PC-3 (cell line): ENCODE results near the gene PPP1R14C. TPM values are rescaled to one million over a fixed set of nuclear protein-coding genes. Genes with fewer than 3 reads are reported as not detected.

Experiments
- ATAC-seq: fragments of 200-7000 bp; cut with Tn5 transposase; 2 replicates; pipeline ENCODE4 v1.9.1; 2020; ENCODE audit warnings: mild to moderate bottlenecking, moderate library complexity
- BruUV-seq: library from RNA; stranded (reverse); fragments of 400-500 nt; replicated peaks from 2 replicates; lab custom pipeline; 2021; lab: Mats Ljungman, UMichigan
- CTCF ChIA-PET: fragments of 300-600 bp; sonication (Branson Sonifier 250); formaldehyde crosslinking; loops from one replicate; lab custom pipeline; 2022; ENCODE audit warnings: antibody characterized with exemption; lab: Charles Lee
- POLR2A ChIA-PET: fragments of 300-600 bp; sonication (Branson Sonifier 250); formaldehyde crosslinking; loops from one replicate; lab custom pipeline; 2022; ENCODE audit warnings: antibody characterized with exemption; ENCODE audit not compliant: unreplicated experiment; lab: Charles Lee
- DNase-seq: peaks from one replicate; pipeline ENCODE4 v3.0.0-alpha.2; 2015
- H2AFZ ChIP-seq: fragments of 300-600 bp; sonication (generic); 2 replicates; pipeline ENCODE4 v1.6.0; 2016; ENCODE audit warnings: antibody characterized with exemption, low read length
- H3F3A ChIP-seq: fragments of 300-600 bp; sonication (generic); one replicate; pipeline ENCODE4 v1.6.0; 2017; ENCODE audit warnings: antibody characterized with exemption, low read length, control low read depth, mild to moderate bottlenecking; ENCODE audit not compliant: unreplicated experiment
- H3K27ac ChIP-seq: fragments of 300-600 bp; sonication (generic); 2 replicates; pipeline ENCODE4 v1.5.1; 2016; ENCODE audit warnings: mild to moderate bottlenecking, low read length
- H3K27me3 ChIP-seq: fragments of 300-600 bp; sonication (generic); 2 replicates; pipeline ENCODE4 v1.6.1; 2016; ENCODE audit warnings: low read length, mixed read lengths
- H3K36me3 ChIP-seq: fragments of 300-600 bp; sonication (generic); 2 replicates; pipeline ENCODE4 v1.6.1; 2016; ENCODE audit warnings: low read depth, mixed run types, low read length, mixed read lengths
- H3K4me1 ChIP-seq: fragments of 300-600 bp; sonication (generic); 2 replicates; pipeline ENCODE4 v1.5.1; 2016; ENCODE audit warnings: low read length; ENCODE audit not compliant: insufficient read depth
- H3K4me2 ChIP-seq: fragments of 300-600 bp; sonication (generic); 2 replicates; pipeline ENCODE4 v1.6.0; 2016; ENCODE audit warnings: low read length
- H3K4me3 ChIP-seq: fragments of 300-600 bp; sonication (generic); 2 replicates; pipeline ENCODE4 v1.5.1; 2016; ENCODE audit warnings: mild to moderate bottlenecking, low read length, mixed read lengths
- H3K79me2 ChIP-seq: fragments of 300-600 bp; sonication (generic); 2 replicates; pipeline ENCODE4 v1.6.1; 2017; ENCODE audit warnings: low read length, mixed read lengths
- H3K9ac ChIP-seq: fragments of 300-600 bp; sonication (generic); 2 replicates; pipeline ENCODE4 v1.6.0; 2016; ENCODE audit warnings: mild to moderate bottlenecking, low read length
- H3K9me2 ChIP-seq: fragments of 300-600 bp; sonication (generic); replicated peaks from 2 replicates; pipeline ENCODE4 v1.6.1; 2016; ENCODE audit warnings: mixed run types, low read length, mixed read lengths
- H3K9me3 ChIP-seq: fragments of 300-600 bp; sonication (generic); 2 replicates; pipeline ENCODE4 v1.6.1; 2016; ENCODE audit warnings: low read length, mixed read lengths
- H4K20me1 ChIP-seq: fragments of 300-600 bp; sonication (generic); 2 replicates; pipeline ENCODE4 v1.6.1; 2016; ENCODE audit warnings: low read length, mixed read lengths
- EZH2 ChIP-seq: fragments of 300-600 bp; sonication (generic); IDR thresholded peaks from one replicate; pipeline ENCODE4 v1.6.1; 2017; ENCODE audit warnings: antibody characterized with exemption, mild to moderate bottlenecking, low read length; ENCODE audit not compliant: unreplicated experiment
- EZH2phosphoT487 ChIP-seq: fragments of 300-600 bp; sonication (generic); IDR thresholded peaks from 2 replicates; pipeline ENCODE4 v1.6.1; 2018; ENCODE audit warnings: mild to moderate bottlenecking, antibody characterized with exemption, low read length, borderline replicate concordance
- intact Hi-C: fragments of 100-400 bp; cut with micrococcal nuclease; formaldehyde crosslinking; loops from 2 replicates; pipeline ENCODE4 v1.9.0; 2023
- total RNA-seq: library from RNA; depleted of rRNA; stranded (reverse); fragments of >200 nt; gene quantifications from 2 replicates; pipeline ENCODE4 v1.2.3, GENCODE V29; 2014
- TF ChIP-seq, protein P1 (sequence below): fragments of 300-600 bp; sonication (generic); conservative IDR thresholded peaks from 2 replicates; pipeline ENCODE4 v1.5.1; 2017; ENCODE audit warnings: antibody characterized with exemption, low read depth, mild to moderate bottlenecking, low read length

Gene PPP1R14C
- total RNA-seq, 1 experiment from 2014 or later: 1.1 TPM

DNA sequence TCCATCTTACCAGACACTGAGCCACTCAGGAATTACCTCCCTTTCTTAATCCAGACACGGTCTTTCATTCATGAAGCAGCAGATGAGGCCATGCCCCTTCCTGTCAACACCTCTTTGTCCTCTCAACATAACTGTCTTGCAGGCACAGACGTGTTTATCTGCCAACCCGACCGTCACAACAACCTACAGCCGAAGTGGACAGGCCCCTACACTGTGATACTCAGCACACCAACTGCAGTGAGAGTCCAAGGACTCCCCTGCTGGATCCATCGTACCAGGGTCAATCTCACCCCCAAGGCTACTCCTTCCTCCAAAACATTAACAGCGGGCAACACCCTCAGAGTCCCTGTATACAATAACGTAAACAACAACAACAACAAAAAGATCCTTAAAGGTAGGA, 43.3 kb upstream of the PPP1R14C start:
- Histone ChIP-seq H3K4me3 (no peak overlapping the region), H3K79me2 (no peaks in the 10 kb centered on the region), H3F3A (no peaks in the 10 kb centered on the region), H3K27me3 (peaks cover 20% of the 10 kb centered on the region; the same call in 1 of the 2 replicates), H3K36me3 (no peaks in the 10 kb centered on the region), H2AFZ (no peak overlapping the region), H3K9me2 (no peaks in the 10 kb centered on the region), H3K4me2 (no peak overlapping the region), H4K20me1 (no peaks in the 10 kb centered on the region), H3K27ac (no peak overlapping the region), H3K4me1 (no peaks in the 10 kb centered on the region), H3K9me3 (no peaks in the 10 kb centered on the region), H3K9ac (no peak overlapping the region)
- TF ChIP-seq, protein P1, sequence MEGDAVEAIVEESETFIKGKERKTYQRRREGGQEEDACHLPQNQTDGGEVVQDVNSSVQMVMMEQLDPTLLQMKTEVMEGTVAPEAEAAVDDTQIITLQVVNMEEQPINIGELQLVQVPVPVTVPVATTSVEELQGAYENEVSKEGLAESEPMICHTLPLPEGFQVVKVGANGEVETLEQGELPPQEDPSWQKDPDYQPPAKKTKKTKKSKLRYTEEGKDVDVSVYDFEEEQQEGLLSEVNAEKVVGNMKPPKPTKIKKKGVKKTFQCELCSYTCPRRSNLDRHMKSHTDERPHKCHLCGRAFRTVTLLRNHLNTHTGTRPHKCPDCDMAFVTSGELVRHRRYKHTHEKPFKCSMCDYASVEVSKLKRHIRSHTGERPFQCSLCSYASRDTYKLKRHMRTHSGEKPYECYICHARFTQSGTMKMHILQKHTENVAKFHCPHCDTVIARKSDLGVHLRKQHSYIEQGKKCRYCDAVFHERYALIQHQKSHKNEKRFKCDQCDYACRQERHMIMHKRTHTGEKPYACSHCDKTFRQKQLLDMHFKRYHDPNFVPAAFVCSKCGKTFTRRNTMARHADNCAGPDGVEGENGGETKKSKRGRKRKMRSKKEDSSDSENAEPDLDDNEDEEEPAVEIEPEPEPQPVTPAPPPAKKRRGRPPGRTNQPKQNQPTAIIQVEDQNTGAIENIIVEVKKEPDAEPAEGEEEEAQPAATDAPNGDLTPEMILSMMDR: no peak
- TF ChIP-seq EZH2 (no peak), EZH2phosphoT487 (no peak)
- no TSS peak for BruUV-seq
- ATAC-seq: no peak
- DNase-seq: no peak
- ChIA-PET CTCF (no interaction called here), POLR2A (no interaction called here)
- intact Hi-C loops: no loop called here

DNA sequence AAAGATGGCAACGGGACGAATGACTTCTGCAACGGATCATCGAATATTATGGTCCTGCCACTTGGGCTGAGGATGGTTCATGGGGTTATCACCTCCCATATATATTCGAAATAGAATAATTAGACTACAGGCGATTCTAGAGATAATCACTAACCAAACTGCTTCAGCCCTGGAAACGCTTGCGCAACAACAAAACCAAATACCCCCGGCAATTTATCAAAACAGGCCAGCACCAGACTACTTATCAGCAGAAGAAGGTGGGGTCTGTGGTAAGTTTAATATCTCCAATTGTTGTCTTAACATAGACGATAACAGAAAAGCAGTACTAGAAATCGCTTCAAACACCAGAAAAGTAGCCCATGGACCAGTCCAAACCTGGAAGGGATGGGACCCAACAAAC, 42.9 kb upstream of the PPP1R14C start:
- ChIA-PET CTCF (no interaction called here), POLR2A (no interaction called here)
- ATAC-seq (no peak), DNase-seq (no peak)
- Histone ChIP-seq H3K36me3 (no peaks in the 10 kb centered on the region), H4K20me1 (no peaks in the 10 kb centered on the region), H3K27ac (no peak overlapping the region), H2AFZ (no peak overlapping the region), H3K9ac (no peak overlapping the region), H3K4me1 (no peaks in the 10 kb centered on the region), H3K4me3 (no peak overlapping the region), H3K27me3 (0 out of 2 replicates have a peak, but pooled peaks cover 17% of the 10 kb centered on the region), H3K9me3 (no peaks in the 10 kb centered on the region), H3K4me2 (no peak overlapping the region), H3F3A (no peaks in the 10 kb centered on the region), H3K79me2 (no peaks in the 10 kb centered on the region), H3K9me2 (no peaks in the 10 kb centered on the region)
- TF ChIP-seq, protein P1: no peak
- TF ChIP-seq EZH2 (no peak), EZH2phosphoT487 (no peak)
- intact Hi-C loops: no loop called here
- no TSS peak for BruUV-seq

DNA sequence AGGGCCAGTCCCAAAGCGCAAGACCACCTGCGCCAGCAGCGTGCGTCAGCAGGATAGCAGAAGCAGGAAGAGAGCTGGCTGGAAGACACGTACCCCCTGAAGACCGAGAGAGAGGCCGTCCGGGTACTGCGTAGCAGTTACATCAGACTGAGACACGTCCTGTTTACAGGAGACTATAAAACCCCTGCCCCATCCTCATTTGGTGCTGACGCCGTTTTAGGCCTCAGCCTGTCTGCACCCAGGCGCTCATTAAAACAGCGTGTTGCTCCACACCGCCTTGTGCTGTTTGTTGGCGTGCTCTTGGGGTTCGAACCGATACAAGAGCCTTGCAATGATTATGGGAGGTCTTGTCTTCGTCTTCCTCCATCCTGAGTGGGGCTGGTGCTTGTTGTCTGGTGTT, 42.1 kb upstream of the PPP1R14C start:
- BruUV-seq: no TSS peak
- H2AFZ ChIP-seq: no peak overlapping the region
- H3K4me3 ChIP-seq: no peak overlapping the region
- no peaks in the 10 kb centered on the region for H3K36me3 ChIP-seq
- no peaks in the 10 kb centered on the region for H3K4me1 ChIP-seq
- H3K4me2 ChIP-seq: no peak overlapping the region
- 0 out of 2 replicates have a peak, but pooled peaks cover 14% of the 10 kb centered on the region for H3K27me3 ChIP-seq
- ChIA-PET POLR2A (no interaction called here), CTCF (no interaction called here)
- DNase-seq (no peak), ATAC-seq (no peak)
- no peaks in the 10 kb centered on the region for H3K9me2 ChIP-seq
- H3K79me2 ChIP-seq: no peaks in the 10 kb centered on the region
- H3K9ac ChIP-seq: no peak overlapping the region
- intact Hi-C loops: no loop called here
- H3K9me3 ChIP-seq: no peaks in the 10 kb centered on the region
- H3K27ac ChIP-seq: no peak overlapping the region
- TF ChIP-seq EZH2phosphoT487: no peak
- TF ChIP-seq EZH2: no peak
- TF ChIP-seq, protein P1: no peak
- no peaks in the 10 kb centered on the region for H3F3A ChIP-seq
- no peaks in the 10 kb centered on the region for H4K20me1 ChIP-seq
